ENCODE measurements around the gene DUSP22.
"Not testable (repeated sequence)": the region's sequence is repeated elsewhere in the genome, so short reads cannot be mapped to it uniquely, and the experiment has no call there.

DUSP22 gene

DNA sequence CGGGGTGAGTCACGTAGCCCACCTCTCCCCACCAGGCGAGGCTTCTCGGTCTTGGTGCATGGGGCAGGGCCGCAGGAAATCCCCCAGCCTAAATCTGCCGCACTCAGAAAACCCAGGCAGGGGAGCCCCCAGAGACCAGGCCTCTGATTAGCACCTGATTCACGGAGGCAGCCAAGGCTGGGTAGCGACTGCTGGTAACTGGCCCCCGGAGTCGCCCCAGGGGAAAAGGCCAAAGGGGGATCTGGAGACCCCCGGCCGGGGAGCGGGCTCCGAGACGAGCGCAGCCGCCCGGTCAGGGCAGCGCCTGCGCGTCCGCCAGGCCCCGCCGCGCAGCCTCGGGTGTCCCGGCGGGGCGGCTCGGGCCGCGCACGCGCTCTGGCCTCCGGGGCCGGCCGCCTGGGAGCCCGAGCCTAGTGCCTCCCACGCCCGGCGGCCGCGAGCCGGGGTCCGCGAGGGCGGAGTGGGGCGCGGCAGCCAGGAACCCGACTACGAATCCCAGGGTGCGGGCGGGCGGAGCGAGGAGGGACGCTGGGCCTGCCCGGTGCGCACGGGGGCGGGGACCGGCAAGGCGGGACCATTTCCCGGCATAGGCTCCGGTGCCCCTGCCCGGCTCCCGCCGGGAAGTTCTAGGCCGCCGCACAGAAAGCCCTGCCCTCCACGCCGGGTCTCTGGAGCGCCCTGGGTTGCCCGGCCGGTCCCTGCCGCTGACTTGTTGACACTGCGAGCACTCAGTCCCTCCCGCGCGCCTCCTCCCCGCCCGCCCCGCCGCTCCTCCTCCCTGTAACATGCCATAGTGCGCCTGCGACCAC lies at the start of gene DUSP22:
TSS of gene DUSP22 (plus strand) at position 791 of the 809 bp plus-strand sequence. CDS start 53 bp downstream, outside the sequence.
- DNase-seq, result peak; percentile 89
- H3K36me3 Mint-ChIP-seq, result peaks cover 20% of the 10 kb centered on the region
- H3K27ac Mint-ChIP-seq, result peak within 1 kb of the TSS; percentile 96
- peak within 1 kb of the TSS; percentile 82 for H3K4me3 Mint-ChIP-seq
- peaks cover 58% of the 10 kb centered on the region for H3K4me1 Mint-ChIP-seq
- no peaks in the 10 kb centered on the region for H3K27me3 Mint-ChIP-seq
- CTCF ChIA-PET, result interaction anchor here (1.4 to 1.7 kb wide), 2 partner anchors 96 to 102 kb away, joined by 3 to 8 read pairs; no protein-coding TSS in a partner anchor
- H3K9me3 Mint-ChIP-seq, result no peaks in the 10 kb centered on the region

- Mint-ChIP-seq H3K27ac (no peak overlapping the region), H3K4me1 (peaks cover 14% of the 10 kb centered on the region), H3K36me3 (no peaks in the 10 kb centered on the region), H3K9me3 (no peaks in the 10 kb centered on the region), H3K4me3 (no peak overlapping the region), H3K27me3 (peaks cover 7% of the 10 kb centered on the region)
- CTCF ChIA-PET, result no interaction called here
- no peak for DNase-seq
Observed at GRCh38 chr6:246352-246751, 45.9 kb upstream of the DUSP22 start.

- H3K27me3 Mint-ChIP-seq, result peaks cover 5% of the 10 kb centered on the region
- CTCF ChIA-PET, result no interaction called here
- no peak overlapping the region for H3K4me3 Mint-ChIP-seq
- H3K36me3 Mint-ChIP-seq, result no peaks in the 10 kb centered on the region
- H3K9me3 Mint-ChIP-seq, result no peaks in the 10 kb centered on the region
- H3K27ac Mint-ChIP-seq, result no peak overlapping the region
- no peak for DNase-seq
- H3K4me1 Mint-ChIP-seq, result peaks cover 19% of the 10 kb centered on the region
Observed at GRCh38 chr6:247351-247750, 44.9 kb upstream of the DUSP22 start.

DNA sequence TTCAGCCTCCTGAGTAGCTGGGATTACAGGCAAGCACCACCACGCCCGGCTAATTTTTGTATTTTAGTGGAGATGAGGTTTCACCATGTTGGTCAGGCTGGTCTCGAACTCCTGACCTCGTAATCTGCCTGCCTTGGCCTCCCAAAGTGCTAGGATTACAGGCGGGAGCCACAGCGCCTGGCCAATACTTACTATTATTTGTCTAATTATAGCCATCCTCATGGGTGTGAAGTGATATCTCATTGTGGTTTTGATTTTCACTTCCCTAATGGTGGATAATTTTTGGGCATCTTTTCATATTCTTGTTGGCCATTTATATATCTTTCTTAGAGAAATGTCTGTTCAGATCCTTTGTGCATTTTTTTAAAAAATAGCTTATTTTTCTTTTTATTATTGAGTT lies 44.2 kb upstream of the DUSP22 start:
- peaks cover 26% of the 10 kb centered on the region for H3K4me1 Mint-ChIP-seq
- H3K27me3 Mint-ChIP-seq, DNase-seq, H3K4me3 Mint-ChIP-seq, H3K27ac Mint-ChIP-seq, H3K9me3 Mint-ChIP-seq, CTCF ChIA-PET, H3K36me3 Mint-ChIP-seq: not testable (repeated sequence)

DNA sequence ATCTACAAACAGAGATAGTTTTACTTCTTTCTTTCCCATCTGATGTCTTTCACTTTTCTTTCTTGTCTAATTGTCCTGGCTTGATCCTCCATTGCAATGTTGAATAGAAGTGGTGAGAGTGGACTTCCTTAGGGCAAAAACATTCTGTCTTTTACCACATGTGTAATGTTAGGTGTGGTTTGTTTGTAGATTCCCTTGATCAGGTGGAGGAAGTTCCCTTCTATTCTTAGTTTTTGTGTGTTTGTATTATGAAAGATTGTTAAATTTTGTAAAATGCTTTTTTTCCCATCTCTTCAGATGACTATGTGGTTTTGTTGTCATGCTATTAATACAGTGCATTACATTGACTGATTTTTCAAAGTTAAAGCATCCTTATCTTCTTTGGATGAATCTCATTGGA lies 41.6 kb upstream of the DUSP22 start:
- peaks cover 5% of the 10 kb centered on the region for H3K27me3 Mint-ChIP-seq
- H3K36me3 Mint-ChIP-seq, result no peaks in the 10 kb centered on the region
- peaks cover 45% of the 10 kb centered on the region for H3K4me1 Mint-ChIP-seq
- CTCF ChIA-PET, result no interaction called here
- no peak for DNase-seq
- H3K4me3 Mint-ChIP-seq, result no peak overlapping the region
- no peaks in the 10 kb centered on the region for H3K9me3 Mint-ChIP-seq
- peak overlapping the region; percentile 65 for H3K27ac Mint-ChIP-seq

- Mint-ChIP-seq H3K36me3 (no peaks in the 10 kb centered on the region), H3K27me3 (no peaks in the 10 kb centered on the region), H3K4me3 (no peak overlapping the region), H3K27ac (peak overlapping the region; percentile 7), H3K9me3 (no peaks in the 10 kb centered on the region), H3K4me1 (peaks cover 53% of the 10 kb centered on the region)
- no peak for DNase-seq
- CTCF ChIA-PET, result interaction anchor here (1.0 to 1.4 kb wide), 2 partner anchors 16 to 33 kb away, joined by 3 to 4 read pairs; no protein-coding TSS in a partner anchor
Observed at GRCh38 chr6:251920-252319, 40.4 kb upstream of the DUSP22 start.

DNA sequence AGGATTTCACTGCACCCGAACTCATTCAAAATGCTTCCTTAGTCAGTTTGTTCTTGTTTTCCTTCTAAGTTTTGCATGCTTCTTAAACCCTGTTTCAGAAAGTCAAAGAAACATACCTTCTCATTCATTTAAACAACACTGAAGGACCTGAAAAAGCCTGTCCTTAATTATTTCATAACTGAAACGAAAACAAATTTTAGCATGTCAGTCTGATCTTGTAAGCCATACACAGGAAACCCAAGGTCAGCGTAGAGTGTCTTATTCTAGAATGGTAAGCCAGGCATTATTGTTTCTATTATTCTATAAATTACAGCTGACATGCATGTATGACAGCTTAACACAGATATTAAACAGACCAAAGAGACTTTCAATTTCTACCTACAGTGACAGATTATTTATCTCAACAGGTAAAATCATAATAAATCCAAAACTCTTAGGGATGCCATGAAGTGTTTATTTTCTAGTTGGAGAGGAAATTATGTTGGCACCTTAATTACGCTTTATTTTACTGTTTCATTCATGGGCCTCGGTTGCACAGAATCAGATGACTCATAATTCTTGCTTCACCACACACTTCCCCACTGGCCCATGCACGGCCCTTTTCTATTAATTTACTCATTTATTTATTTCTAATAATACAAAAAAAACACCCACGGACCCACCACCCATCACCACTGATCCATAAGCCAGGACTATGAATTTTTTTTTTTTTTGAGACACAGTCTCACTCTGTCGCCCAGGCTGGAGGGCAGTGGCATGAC lies 39.3 kb upstream of the DUSP22 start:
- CTCF ChIA-PET, result interaction anchor here (1.4 kb wide), 1 partner anchor 17 kb away, joined by 3 read pairs; no protein-coding TSS in a partner anchor
- H3K4me1 Mint-ChIP-seq, result peaks cover 63% of the 10 kb centered on the region

DNA sequence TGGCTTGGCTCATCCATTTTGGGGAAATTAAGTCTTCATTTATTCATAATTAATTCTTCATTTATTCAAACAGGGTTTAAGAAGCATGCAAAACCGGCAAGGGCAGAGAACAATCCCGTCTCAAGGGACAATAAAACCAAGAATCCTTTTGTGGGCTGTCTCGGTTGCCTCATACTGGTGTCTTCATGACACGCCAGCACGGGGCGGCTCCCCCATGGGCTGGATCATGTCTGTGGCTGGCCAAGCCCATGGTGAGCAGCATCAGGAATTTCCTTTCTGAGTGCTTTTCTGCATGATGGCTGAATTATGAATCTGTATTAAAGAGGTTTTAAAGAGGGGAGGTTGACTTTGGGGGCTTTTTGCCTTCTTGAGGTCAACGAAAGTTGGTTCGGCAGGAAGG lies 38.3 kb upstream of the DUSP22 start:
- no peak overlapping the region for H3K27ac Mint-ChIP-seq
- H3K36me3 Mint-ChIP-seq, result no peaks in the 10 kb centered on the region
- DNase-seq, result no peak
- CTCF ChIA-PET, result no interaction called here
- peaks cover 74% of the 10 kb centered on the region for H3K4me1 Mint-ChIP-seq
- H3K4me3 Mint-ChIP-seq, result no peak overlapping the region
- no peaks in the 10 kb centered on the region for H3K27me3 Mint-ChIP-seq
- H3K9me3 Mint-ChIP-seq, result peaks cover 6% of the 10 kb centered on the region

More for the DNA sequence above, 39.3 kb upstream of the DUSP22 start:
- no peak for DNase-seq
- no peaks in the 10 kb centered on the region for H3K9me3 Mint-ChIP-seq
- no peak overlapping the region for H3K4me3 Mint-ChIP-seq
- no peaks in the 10 kb centered on the region for H3K27me3 Mint-ChIP-seq
- H3K27ac Mint-ChIP-seq, result peak overlapping the region; percentile 15
- H3K36me3 Mint-ChIP-seq, result no peaks in the 10 kb centered on the region

- peaks cover 1% of the 10 kb centered on the region for H3K36me3 Mint-ChIP-seq
- no peak overlapping the region for H3K4me3 Mint-ChIP-seq
- no peaks in the 10 kb centered on the region for H3K27me3 Mint-ChIP-seq
- H3K4me1 Mint-ChIP-seq, result peaks cover 84% of the 10 kb centered on the region
- peaks cover 8% of the 10 kb centered on the region for H3K9me3 Mint-ChIP-seq
- H3K27ac Mint-ChIP-seq, result peak overlapping the region; percentile 79
- DNase-seq, result no peak
- CTCF ChIA-PET, result no interaction called here
Observed at GRCh38 chr6:255041-255750, 37.1 kb upstream of the DUSP22 start.

GRCh38 chr6:255751-256083 lies 36.6 kb upstream of the DUSP22 start:
- H3K27me3 Mint-ChIP-seq, result no peaks in the 10 kb centered on the region
- H3K36me3 Mint-ChIP-seq, result peaks cover 1% of the 10 kb centered on the region
- peaks cover 85% of the 10 kb centered on the region for H3K4me1 Mint-ChIP-seq
- H3K27ac Mint-ChIP-seq, result peak overlapping the region; percentile 79
- peaks cover 8% of the 10 kb centered on the region for H3K9me3 Mint-ChIP-seq
- CTCF ChIA-PET, result no interaction called here
- no peak overlapping the region for H3K4me3 Mint-ChIP-seq
- no peak for DNase-seq

DNA sequence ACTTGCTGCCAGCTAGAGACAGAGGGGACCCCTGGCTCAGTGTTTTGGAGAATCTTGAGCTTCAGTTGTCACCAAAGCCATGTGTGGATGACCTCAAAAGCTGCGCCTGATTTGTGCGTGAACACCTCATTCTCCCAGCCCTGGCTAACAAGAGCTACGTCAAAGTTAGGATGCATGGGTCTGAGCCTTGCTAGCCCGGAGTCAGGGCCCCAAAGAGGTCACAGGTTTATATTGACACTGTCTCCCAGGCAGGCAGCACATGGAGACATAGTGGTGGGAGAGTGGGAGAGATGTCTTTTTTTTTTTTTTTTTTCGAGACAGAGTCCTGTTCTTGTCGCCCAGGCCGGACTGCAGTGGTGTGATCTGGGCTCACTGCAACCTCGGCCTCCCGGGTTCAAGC lies 36.1 kb upstream of the DUSP22 start:
- Mint-ChIP-seq H3K36me3 (peaks cover 1% of the 10 kb centered on the region), H3K9me3 (peaks cover 8% of the 10 kb centered on the region), H3K27me3 (no peaks in the 10 kb centered on the region), H3K27ac (no peak overlapping the region), H3K4me1 (peaks cover 85% of the 10 kb centered on the region), H3K4me3 (no peak overlapping the region)
- DNase-seq, result no peak
- CTCF ChIA-PET, result no interaction called here

DNA sequence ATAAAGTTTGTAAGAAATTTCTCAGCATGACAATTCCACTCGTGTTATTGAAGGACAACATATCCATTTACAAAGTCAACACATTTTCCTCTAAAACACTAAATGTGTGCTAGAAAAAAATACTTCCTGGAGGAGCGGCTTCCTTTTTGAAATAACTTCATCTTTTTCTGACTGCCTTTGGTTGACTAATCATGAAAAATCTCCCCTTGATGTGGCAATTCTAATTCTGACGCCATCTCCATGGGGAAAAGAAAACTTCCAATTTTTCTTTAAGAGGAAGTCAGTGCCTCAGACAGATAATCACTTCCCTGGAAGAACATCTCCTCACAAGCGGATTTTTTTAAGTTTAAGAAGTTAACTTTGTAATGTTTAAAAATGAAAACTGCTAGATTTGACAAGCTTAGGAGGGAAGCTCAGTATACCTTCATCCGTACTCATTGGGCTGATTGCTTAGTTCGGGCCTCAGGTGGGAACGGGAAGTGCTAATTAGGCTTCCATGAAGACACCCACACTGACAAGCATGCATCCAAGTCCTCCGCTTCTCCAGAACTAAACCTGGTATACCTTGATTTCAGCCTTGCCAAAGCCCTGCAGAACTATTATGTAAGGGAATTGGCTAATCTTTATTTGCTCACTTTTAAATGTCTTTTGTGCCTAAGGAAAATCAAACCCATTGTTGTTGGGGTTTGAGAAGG lies 35.1 kb upstream of the DUSP22 start:
- peaks cover 77% of the 10 kb centered on the region for H3K4me1 Mint-ChIP-seq
- no peak for DNase-seq
- H3K27me3 Mint-ChIP-seq, result no peaks in the 10 kb centered on the region
- no peak overlapping the region for H3K27ac Mint-ChIP-seq
- H3K9me3 Mint-ChIP-seq, result peaks cover 8% of the 10 kb centered on the region
- no peak overlapping the region for H3K4me3 Mint-ChIP-seq
- CTCF ChIA-PET, result no interaction called here
- H3K36me3 Mint-ChIP-seq, result peaks cover 1% of the 10 kb centered on the region

DNA sequence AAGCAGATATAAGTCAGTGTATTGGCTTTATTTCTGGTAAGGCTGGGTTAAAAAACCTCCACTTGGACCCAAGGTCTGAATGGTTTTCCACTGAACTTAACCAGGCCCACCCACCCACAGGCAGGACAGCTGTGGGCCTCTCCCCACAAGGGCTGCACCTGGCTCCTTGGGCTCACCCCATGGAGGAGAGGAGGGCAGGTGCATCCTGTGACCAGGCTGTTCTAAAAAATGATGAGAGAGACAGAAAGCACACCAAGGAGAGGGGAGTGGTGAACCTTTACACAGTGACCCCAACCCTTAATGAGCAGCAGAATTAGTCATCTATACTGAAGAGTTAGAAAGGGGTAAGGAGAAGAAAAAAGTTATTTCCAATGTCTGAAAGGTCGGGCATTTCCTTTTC lies 34.5 kb upstream of the DUSP22 start:
- Mint-ChIP-seq H3K4me3 (no peak overlapping the region), H3K36me3 (peaks cover 1% of the 10 kb centered on the region), H3K27ac (no peak overlapping the region), H3K27me3 (no peaks in the 10 kb centered on the region), H3K4me1 (peaks cover 71% of the 10 kb centered on the region), H3K9me3 (peaks cover 8% of the 10 kb centered on the region)
- DNase-seq, result no peak
- CTCF ChIA-PET, result no interaction called here

GRCh38 chr6:259316-259715 lies 33.0 kb upstream of the DUSP22 start:
- DNase-seq, result no peak
- Mint-ChIP-seq H3K9me3 (peaks cover 8% of the 10 kb centered on the region), H3K27ac (no peak overlapping the region), H3K4me1 (peaks cover 58% of the 10 kb centered on the region), H3K4me3 (no peak overlapping the region), H3K27me3 (no peaks in the 10 kb centered on the region), H3K36me3 (peaks cover 1% of the 10 kb centered on the region)
- CTCF ChIA-PET, result interaction anchor here (1.1 kb wide), 1 partner anchor 132 kb away, joined by 3 read pairs; the partner anchor contains the start of gene IRF4
